GM18505 (cell line): ENCODE measurements around the gene HBA2.
"Not testable (repeated sequence)": the region's sequence is repeated elsewhere in the genome, so short reads cannot be mapped to it uniquely, and the experiment has no call there.

Experiments
- ATAC-seq: cut with Tn5 transposase; IDR thresholded peaks from one replicate; pipeline ENCODE4 v1.9.1; 2021; ENCODE audit not compliant: unreplicated experiment
- POLR2A ChIP-seq: IDR thresholded peaks from 4 replicates; pipeline ENCODE4 v1.6.1; 2011; ENCODE audit warnings: borderline replicate concordance; ENCODE audit not compliant: insufficient read depth, insufficient read length; ENCODE audit errors: extremely low read depth

Gene HBA2

GRCh38 chr16:172374-172941 is at the start of gene HBA2:
HBA2 (plus strand) TSS chr16:172876; CDS start chr16:172913, 37 bp downstream.
- ATAC-seq, result not testable (repeated sequence)

GRCh38 chr16:123558-124350 is 48.9 kb upstream of the HBA2 start:
- not testable (repeated sequence) for ATAC-seq

- ATAC-seq, result no peak
- TF ChIP-seq POLR2A, result no peak
Measured at GRCh38 chr16:125011-125410, 47.7 kb upstream of the HBA2 start.

GRCh38 chr16:129075-129474 is 43.6 kb upstream of the HBA2 start:
- no peak for ATAC-seq
- no peak for TF ChIP-seq POLR2A

- no peak for ATAC-seq
- no peak for TF ChIP-seq POLR2A
Measured at GRCh38 chr16:130533-131173, 42.0 kb upstream of the HBA2 start.

GRCh38 chr16:132120-132519 is 40.6 kb upstream of the HBA2 start:
- no peak for ATAC-seq
- TF ChIP-seq POLR2A, result no peak

GRCh38 chr16:133716-134115 is 39.0 kb upstream of the HBA2 start:
- no peak for ATAC-seq
- TF ChIP-seq POLR2A, result no peak

- TF ChIP-seq POLR2A, result no peak
- ATAC-seq, result no peak
Measured at GRCh38 chr16:138049-138417, 34.6 kb upstream of the HBA2 start.

GRCh38 chr16:140175-140857 is 32.4 kb upstream of the HBA2 start:
- no peak for TF ChIP-seq POLR2A
- ATAC-seq, result no peak

- ATAC-seq, result no peak
- TF ChIP-seq POLR2A, result no peak
Measured at GRCh38 chr16:142405-142967, 30.2 kb upstream of the HBA2 start.

- ATAC-seq, result no peak
Measured at GRCh38 chr16:143047-143446, 29.6 kb upstream of the HBA2 start.

GRCh38 chr16:143456-143855 is 29.2 kb upstream of the HBA2 start:
- ATAC-seq, result no peak

More at GRCh38 chr16:143047-143446, 29.6 kb upstream of the HBA2 start:
- no peak for TF ChIP-seq POLR2A

GRCh38 chr16:144797-145252 is 27.9 kb upstream of the HBA2 start:
- TF ChIP-seq POLR2A, result no peak

More at GRCh38 chr16:143456-143855, 29.2 kb upstream of the HBA2 start:
- no peak for TF ChIP-seq POLR2A

GRCh38 chr16:146646-147045 is 26.0 kb upstream of the HBA2 start:
- no peak for TF ChIP-seq POLR2A
- ATAC-seq, result no peak

More at GRCh38 chr16:144797-145252, 27.9 kb upstream of the HBA2 start:
- ATAC-seq, result no peak
